Measurements from ENCODE around the gene BSG.
"Not testable (repeated sequence)": the region's sequence is repeated elsewhere in the genome, so short reads cannot be mapped to it uniquely, and the experiment has no call there.

BSG gene

DNA sequence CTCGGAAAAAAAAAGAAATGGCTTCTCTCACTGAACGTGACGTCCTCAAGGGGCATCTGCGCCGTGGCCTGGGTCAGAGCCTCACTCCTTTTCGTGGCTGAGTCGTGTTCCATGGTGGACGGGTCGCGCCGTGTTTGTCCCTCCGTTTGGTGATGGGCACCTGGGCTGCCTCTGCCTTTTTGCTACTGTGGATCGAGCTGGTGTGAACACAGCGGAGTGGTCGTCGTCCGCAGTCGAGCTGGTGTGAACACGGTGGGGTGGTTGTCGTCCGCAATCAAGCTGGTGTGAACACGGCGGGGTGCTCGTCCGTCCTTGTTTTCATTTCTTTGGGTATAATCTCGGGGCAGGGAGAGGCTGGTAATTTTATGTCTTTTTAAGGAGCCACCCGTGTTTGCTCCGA, 28.9 kb downstream of the BSG start:
- TF ChIP-seq, protein P1, sequence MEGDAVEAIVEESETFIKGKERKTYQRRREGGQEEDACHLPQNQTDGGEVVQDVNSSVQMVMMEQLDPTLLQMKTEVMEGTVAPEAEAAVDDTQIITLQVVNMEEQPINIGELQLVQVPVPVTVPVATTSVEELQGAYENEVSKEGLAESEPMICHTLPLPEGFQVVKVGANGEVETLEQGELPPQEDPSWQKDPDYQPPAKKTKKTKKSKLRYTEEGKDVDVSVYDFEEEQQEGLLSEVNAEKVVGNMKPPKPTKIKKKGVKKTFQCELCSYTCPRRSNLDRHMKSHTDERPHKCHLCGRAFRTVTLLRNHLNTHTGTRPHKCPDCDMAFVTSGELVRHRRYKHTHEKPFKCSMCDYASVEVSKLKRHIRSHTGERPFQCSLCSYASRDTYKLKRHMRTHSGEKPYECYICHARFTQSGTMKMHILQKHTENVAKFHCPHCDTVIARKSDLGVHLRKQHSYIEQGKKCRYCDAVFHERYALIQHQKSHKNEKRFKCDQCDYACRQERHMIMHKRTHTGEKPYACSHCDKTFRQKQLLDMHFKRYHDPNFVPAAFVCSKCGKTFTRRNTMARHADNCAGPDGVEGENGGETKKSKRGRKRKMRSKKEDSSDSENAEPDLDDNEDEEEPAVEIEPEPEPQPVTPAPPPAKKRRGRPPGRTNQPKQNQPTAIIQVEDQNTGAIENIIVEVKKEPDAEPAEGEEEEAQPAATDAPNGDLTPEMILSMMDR (conservative IDR thresholded peaks at IDR 0.05; ENCODE audit: control insufficient read depth, insufficient read depth, low read depth, low read length), result no peak
- DNase-seq (ENCODE audit: low read depth), result no peak

DNA sequence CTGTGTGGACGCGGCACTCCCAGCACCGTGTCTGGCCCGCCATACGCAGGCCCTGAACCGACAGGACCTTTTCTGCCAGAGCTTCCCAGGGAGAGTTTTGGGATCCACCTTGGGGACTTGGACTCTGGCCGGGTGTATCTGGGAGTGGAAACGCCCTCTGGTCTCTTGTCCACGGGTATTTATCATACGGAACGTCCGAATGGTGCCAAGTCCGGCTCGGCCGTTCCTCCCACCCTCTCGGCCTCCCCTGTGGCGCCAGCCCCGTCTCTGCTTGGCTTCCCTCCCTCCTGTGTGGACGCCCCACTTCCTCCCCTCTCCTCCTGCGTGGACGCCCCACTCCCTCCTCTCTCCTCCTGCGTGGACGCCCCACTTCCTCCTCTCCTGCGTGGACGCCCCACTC, 29.4 kb downstream of the BSG start:
- DNase-seq (ENCODE audit: low read depth), result no peak
- TF ChIP-seq, protein P1 (conservative IDR thresholded peaks at IDR 0.05; ENCODE audit: control insufficient read depth, insufficient read depth, low read depth, low read length), result no peak
- no peak overlapping the region for H3K4me3 ChIP-seq (ENCODE audit: control insufficient read depth, low read depth, low read length)

More for the DNA sequence above, 28.9 kb downstream of the BSG start:
- no peak overlapping the region for H3K4me3 ChIP-seq (ENCODE audit: control insufficient read depth, low read depth, low read length)

DNA sequence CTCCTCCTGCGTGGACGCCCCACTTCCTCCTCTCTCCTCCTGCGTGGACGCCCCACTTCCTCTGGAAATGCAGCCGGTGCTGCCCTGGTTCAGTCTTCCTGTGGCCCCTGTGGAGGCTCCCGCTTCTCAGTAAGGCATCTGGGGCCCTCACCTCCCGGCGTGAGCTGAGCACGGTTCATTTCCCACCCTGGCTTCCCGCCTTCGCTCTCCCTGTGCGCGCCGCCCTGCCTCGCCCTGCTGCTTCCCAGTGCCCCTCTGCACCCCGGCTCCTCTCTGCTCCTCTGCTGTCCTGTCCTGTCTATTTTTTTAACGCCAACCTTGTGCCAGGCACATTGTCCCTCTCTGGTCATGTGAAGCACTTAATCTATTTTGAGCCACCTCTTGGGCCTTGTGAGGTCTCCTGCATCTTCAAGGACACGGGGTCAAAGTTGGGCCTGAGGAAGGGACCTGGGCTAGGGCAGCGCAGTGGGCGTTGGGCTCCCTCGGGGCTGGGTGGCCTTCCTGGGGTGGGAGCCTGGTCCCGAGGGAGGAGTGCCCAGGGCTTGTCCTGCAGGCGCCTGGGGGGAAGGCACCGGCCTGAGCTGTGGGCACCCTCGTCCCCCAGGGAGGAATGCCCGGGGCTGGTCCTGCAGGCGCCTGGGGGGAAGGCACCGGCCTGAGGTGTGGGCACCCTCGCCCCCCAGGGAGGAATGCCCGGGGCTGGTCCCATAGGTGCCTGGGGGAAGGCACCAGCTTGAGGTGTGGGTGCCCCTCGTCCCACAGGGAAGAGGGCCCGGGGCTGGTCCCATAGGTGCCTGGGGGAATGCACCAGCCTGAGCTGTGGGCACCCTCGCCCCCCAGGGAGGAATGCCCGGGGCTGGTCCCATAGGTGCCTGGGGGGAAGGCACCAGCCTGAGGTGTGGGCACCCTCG, 30.2 kb downstream of the BSG start:
- no peak for DNase-seq (ENCODE audit: low read depth)
- no peak overlapping the region for H3K4me3 ChIP-seq (ENCODE audit: control insufficient read depth, low read depth, low read length)
- TF ChIP-seq, protein P1 (conservative IDR thresholded peaks at IDR 0.05; ENCODE audit: control insufficient read depth, insufficient read depth, low read depth, low read length), result no peak

DNA sequence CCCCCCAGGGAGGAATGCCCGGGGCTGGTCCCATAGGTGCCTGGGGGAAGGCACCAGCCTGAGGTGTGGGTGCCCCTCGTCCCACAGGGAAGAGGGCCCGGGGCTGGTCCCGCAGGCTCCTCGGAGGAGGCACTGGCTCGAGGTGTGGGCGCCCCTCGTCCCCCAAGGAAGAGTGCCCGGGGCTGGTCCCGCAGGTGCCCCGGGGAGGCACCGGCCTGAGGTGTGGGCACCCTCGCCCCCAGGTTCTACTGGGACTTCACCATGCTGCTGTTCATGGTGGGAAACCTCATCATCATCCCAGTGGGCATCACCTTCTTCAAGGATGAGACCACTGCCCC, 30.9 kb downstream of the BSG start:
- not testable (repeated sequence) for H3K4me3 ChIP-seq (ENCODE audit: control insufficient read depth, low read depth, low read length); DNase-seq (ENCODE audit: low read depth)

DNA sequence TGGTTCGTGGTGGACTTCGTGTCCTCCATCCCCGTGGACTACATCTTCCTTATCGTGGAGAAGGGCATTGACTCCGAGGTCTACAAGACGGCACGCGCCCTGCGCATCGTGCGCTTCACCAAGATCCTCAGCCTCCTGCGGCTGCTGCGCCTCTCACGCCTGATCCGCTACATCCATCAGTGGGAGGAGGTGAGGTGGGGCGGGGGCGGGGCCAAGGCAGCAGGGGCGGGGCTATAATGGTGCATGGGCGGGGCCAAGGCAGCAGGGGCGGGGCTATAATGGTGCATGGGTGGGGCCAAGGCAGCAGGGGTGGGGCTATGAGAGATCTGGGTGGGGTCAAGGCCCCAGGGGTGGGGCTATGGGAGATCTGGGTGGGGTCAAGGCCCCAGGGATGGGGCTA, 31.4 kb downstream of the BSG start:
- not testable (repeated sequence) for H3K4me3 ChIP-seq (ENCODE audit: control insufficient read depth, low read depth, low read length); DNase-seq (ENCODE audit: low read depth)

DNA sequence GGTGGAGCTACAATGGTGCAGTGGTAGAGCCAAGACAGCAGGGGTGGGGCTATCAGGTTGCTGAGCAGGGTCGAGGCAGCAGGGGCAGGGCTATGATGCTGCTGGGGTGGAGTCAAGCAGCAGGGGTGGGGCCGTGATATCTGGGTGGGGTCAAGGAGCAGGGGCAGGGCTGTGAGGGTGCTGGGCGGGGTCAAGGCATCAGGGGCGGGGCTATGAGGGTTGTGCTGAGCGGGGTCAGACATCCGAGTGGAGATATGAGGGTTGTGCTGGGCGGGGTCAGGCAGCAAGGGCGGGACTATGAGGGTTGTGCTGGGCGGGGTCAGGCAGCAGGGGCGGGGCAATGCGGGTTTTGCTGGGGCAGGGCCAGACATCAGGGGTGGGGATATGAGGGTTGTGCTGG, 32.0 kb downstream of the BSG start:
- TF ChIP-seq, protein P1 (conservative IDR thresholded peaks at IDR 0.05; ENCODE audit: control insufficient read depth, insufficient read depth, low read depth, low read length), result no peak
- H3K4me3 ChIP-seq (ENCODE audit: control insufficient read depth, low read depth, low read length), result no peak overlapping the region
- no peak for DNase-seq (ENCODE audit: low read depth)

DNA sequence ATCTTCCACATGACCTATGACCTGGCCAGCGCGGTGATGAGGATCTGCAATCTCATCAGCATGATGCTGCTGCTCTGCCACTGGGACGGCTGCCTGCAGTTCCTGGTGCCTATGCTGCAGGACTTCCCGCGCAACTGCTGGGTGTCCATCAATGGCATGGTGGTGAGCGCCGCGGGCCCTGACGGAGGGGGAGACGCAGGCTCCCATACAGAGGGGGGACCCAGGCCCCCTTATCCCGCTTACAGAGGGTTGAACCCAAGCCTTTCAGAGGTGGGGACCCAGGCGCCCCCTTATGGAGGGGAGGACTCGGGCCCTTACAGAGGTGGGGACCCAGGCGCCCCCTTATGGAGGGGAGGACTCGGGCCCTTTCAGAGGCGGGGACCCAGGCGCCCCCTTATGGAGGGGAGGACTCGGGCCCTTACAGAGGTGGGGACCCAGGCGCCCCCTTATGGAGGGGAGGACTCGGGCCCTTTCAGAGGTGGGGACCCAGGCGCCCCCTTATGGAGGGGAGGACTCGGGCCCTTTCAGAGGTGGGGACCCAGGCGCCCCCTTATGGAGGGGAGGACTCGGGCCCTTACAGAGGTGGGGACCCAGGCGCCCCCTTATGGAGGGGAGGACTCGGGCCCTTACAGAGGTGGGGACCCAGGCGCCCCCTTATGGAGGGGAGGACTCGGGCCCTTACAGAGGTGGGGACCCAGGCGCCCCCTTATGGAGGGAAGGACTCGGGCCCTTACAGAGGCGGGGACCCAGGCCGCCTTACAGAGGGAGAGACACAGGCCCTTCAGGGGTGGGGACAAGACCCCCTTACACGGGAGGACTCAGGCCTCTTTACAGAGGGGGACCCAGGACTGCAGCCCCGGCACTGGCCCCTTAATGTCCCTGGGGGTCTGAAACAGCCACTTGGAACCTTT, 32.9 kb downstream of the BSG start:
- DNase-seq (ENCODE audit: low read depth); H3K4me3 ChIP-seq (ENCODE audit: control insufficient read depth, low read depth, low read length): not testable (repeated sequence)
